Measurements from ENCODE around the gene UQCRH. TPM values are rescaled to one million over a fixed set of nuclear protein-coding genes. Genes with fewer than 3 reads are reported as not detected.

The UQCRH gene
- total and polyA plus RNA-seq, 2 of the 8 experiments (the other 6 are each of a cell fraction or from before 2014, with no cell fraction given): 626 to 1,112 TPM

DNA sequence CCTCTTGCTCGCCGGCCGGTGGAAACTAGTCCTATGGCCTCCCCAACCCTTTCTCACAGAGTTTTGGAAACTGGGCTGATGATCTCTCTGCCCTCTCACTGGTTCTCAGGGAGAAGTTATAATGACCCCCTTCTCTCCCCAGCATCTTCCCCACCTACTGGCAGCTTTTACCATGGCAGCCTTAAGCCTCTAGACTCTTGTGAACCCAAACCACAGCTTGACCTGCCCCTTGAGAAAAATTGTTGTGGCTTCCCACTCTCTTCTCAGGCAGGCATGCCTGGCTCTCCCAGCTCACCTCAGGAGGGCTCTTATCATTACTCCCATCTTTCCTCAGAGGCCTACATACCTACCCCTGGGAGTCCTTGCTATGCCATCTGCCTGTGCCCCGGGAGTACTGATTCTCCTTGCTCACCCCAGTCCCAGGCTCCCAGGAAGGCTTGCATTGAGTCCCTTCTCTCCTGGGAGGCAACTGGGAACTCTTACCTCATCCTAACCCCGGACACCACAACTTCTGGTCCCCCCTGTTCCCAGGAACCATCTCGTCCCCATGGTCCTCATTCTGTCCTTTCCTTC lies 38.7 kb downstream of the UQCRH start:
- H2BK5ac ChIP-seq (ENCODE audit: low read depth, low read length): no peak overlapping the region
- no peak overlapping the region for H4K91ac ChIP-seq (replicated peaks; ENCODE audit: insufficient read length, low read length)
- no peak for DNase-seq (ENCODE audit: low read depth in 1 of 2, low spot score in 2 of 2)
- H4K8ac ChIP-seq (ENCODE audit: extremely low read depth, insufficient read depth, low read length): peak overlapping the region; percentile 81
- H2BK15ac ChIP-seq (ENCODE audit: low read length): no peak overlapping the region
- H3K4me3 ChIP-seq (ENCODE audit: extremely low read depth in 1 of 4, insufficient read depth in 2 of 4, low read depth in 3 of 4, low read length in 4 of 4): peak overlapping the region in 1 of 4 experiments; percentile 85; a peak in 3 of 8 replicates
- WGBS, 2 experiments (ENCODE audit: extremely low coverage in 1 of 2, insufficient coverage in 1 of 2, insufficient read length in 1 of 2, insufficient replicate concordance in 2 of 2, low coverage in 1 of 2, low lambda C conversion rate in 2 of 2, missing lambda C conversion rate in 1 of 2): 92% methylated on average over 6 of the region's 6 CpGs; no CpG with 5 or more reads in 1 of the 2 experiments
- H3K79me2 ChIP-seq (ENCODE audit: control insufficient read depth in 1 of 2, insufficient read depth in 2 of 2, low read length in 2 of 2): no peaks in the 10 kb centered on the region; a peak in 1 of 4 replicates
- H3K27ac ChIP-seq (ENCODE audit: low read depth, low read length): no peak overlapping the region
- H3K56ac ChIP-seq (replicated peaks; ENCODE audit: insufficient read length, low read depth, low read length): no peak overlapping the region
- peak overlapping the region; percentile 90; the same call in 1 of the 2 replicates for H2BK12ac ChIP-seq (ENCODE audit: low read depth, low read length)
- no peak overlapping the region for H2AFZ ChIP-seq (ENCODE audit: low read length)
- no peak overlapping the region for H2BK20ac ChIP-seq (ENCODE audit: low read length)
- H3K9me3 ChIP-seq (ENCODE audit: insufficient read depth in 2 of 2, low read depth in 1 of 2, low read length in 1 of 2): no peaks in the 10 kb centered on the region
- TF ChIP-seq SIX5 (IDR thresholded peaks at IDR 0.05; ENCODE audit: low read depth, low read length) (no peak), RAD21 (IDR thresholded peaks at IDR 0.05 in 1 of 2, conservative IDR thresholded peaks at IDR 0.05 in 1 of 2; ENCODE audit: low read depth in 2 of 2, low read length in 2 of 2) (0 out of 4 replicates have a peak, but pooled peaks of 1 of the 2 experiments have one; percentile 15)
- TF ChIP-seq, protein P1, sequence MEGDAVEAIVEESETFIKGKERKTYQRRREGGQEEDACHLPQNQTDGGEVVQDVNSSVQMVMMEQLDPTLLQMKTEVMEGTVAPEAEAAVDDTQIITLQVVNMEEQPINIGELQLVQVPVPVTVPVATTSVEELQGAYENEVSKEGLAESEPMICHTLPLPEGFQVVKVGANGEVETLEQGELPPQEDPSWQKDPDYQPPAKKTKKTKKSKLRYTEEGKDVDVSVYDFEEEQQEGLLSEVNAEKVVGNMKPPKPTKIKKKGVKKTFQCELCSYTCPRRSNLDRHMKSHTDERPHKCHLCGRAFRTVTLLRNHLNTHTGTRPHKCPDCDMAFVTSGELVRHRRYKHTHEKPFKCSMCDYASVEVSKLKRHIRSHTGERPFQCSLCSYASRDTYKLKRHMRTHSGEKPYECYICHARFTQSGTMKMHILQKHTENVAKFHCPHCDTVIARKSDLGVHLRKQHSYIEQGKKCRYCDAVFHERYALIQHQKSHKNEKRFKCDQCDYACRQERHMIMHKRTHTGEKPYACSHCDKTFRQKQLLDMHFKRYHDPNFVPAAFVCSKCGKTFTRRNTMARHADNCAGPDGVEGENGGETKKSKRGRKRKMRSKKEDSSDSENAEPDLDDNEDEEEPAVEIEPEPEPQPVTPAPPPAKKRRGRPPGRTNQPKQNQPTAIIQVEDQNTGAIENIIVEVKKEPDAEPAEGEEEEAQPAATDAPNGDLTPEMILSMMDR (IDR thresholded peaks at IDR 0.05; ENCODE audit: control extremely low read depth in 1 of 3, insufficient read depth in 1 of 3, low read depth in 1 of 3, low read length in 3 of 3): peak; percentile 19 to 38 (median 35)
- H3K9ac ChIP-seq (replicated peaks in 1 of 4; ENCODE audit: extremely low read depth in 1 of 4, low read depth in 3 of 4, low read length in 3 of 4): no peak overlapping the region
- peaks cover 9% of the 10 kb centered on the region for H3K23me2 ChIP-seq (ENCODE audit: low read depth, low read length)
- no peak overlapping the region for H2BK120ac ChIP-seq (replicated peaks; ENCODE audit: low read depth, low read length)
- no peak overlapping the region for H4K5ac ChIP-seq (ENCODE audit: insufficient read length, low read depth, low read length)
- no peak overlapping the region for H2AK5ac ChIP-seq (ENCODE audit: low read depth, low read length)
- peaks cover 3% of the 10 kb centered on the region; the same call in 1 of the 2 replicates for H3K79me1 ChIP-seq (ENCODE audit: low read depth, low read length)
- no peak overlapping the region for H3K14ac ChIP-seq (ENCODE audit: insufficient read length)
- FAIRE-seq: no peak
- H3K4me2 ChIP-seq (ENCODE audit: insufficient read depth in 1 of 2, low read depth in 2 of 2, low read length in 2 of 2): peak overlapping the region in 1 of 2 experiments; percentile 79; a peak in 2 of 4 replicates
- no peaks in the 10 kb centered on the region for H3K27me3 ChIP-seq (replicated peaks in 1 of 4; ENCODE audit: control insufficient read depth in 3 of 4, extremely low read depth in 1 of 4, insufficient read depth in 3 of 4, low read length in 3 of 4)
- POLR2A ChIA-PET (ENCODE audit: partially characterized antibody): interaction anchor here (0.8 to 4.0 kb wide), 10 partner anchors 7 to 45 kb away, joined by 3 to 25 read pairs (median 4); no protein-coding TSS in a partner anchor
- H3K4me1 ChIP-seq (replicated peaks in 1 of 4; ENCODE audit: control insufficient read depth in 3 of 4, insufficient read depth in 4 of 4, low read length in 3 of 4): peaks cover 0 to 7% (median 4%) of the 10 kb centered on the region in 4 experiments; a peak in 4 of 7 replicates
- H3K4ac ChIP-seq (replicated peaks; ENCODE audit: insufficient read length, low read depth, low read length): no peak overlapping the region
- H3K36me3 ChIP-seq (ENCODE audit: control insufficient read depth in 2 of 4, insufficient read depth in 4 of 4, low read length in 3 of 4): peaks cover 2 to 26% (median 12%) of the 10 kb centered on the region in 4 experiments; a peak in 7 of 8 replicates
- no peak overlapping the region for H3K23ac ChIP-seq (ENCODE audit: insufficient read length)
- CTCF ChIA-PET (ENCODE audit: partially characterized antibody): interaction anchor here (0.6 to 2.8 kb wide), 9 partner anchors 9 to 59 kb away, joined by 3 to 21 read pairs (median 4); partner anchors contain the start of genes LRRC41 and UQCRH
- peaks cover 0 to 5% of the 10 kb centered on the region in 2 experiments for H4K20me1 ChIP-seq (replicated peaks in 1 of 2; ENCODE audit: control insufficient read depth in 1 of 2, insufficient read depth in 2 of 2, low read length in 2 of 2)
- no peak overlapping the region for H3K18ac ChIP-seq (ENCODE audit: extremely low read depth, low read length)
